GM11168 (cell line): ENCODE measurements around the gene STEAP1B.
"Not testable (repeated sequence)": the region's sequence is repeated elsewhere in the genome, so short reads cannot be mapped to it uniquely, and the experiment has no call there.

Experiments used
- in situ Hi-C: fragments of 300-500 bp; cut with MboI; formaldehyde crosslinking; loops from one replicate; pipeline ENCODE4 v1.12.0; 2022; ENCODE audit warnings: low sequenced_read_pairs; ENCODE audit not compliant: unreplicated experiment

Gene STEAP1B

DNA sequence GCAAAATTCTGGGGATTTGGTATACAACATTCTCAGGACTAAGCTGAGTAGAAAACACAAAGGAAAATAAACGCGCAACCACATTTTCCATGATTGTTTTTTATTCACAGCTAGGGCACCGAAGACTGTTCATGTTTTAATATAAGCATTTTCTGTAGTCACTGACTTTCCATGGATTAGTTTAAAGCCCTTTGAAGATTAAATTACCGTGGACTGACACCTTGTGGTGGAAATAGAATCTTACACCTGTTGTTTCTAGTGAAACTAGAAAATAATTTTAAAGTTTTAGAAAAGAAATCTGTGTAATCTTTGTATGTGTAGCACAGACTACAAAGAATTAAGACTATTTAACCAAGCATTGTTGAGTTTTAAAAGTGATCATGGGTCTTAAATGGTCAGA, 1.3 kb upstream of the STEAP1B start:
- in situ Hi-C loops, result not testable (repeated sequence)

DNA sequence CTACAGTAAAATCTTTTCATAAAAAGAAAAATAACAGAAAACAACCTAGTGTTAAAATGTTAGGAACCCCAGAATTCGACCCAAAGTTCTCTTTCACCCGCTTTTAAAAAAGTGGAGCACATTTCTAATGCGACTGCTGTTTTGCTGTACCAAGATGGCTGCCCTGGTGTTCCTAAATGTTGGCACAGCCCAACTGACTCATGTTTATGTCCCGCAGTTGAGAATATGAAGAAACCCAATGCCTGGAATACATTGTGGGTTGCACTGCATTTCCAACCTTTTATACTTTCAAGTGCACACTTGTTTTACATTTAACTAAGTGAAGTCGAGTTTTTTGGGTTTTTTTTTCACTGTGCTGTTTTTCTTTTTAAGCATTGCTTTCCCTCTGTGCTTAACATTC, 944 bp downstream of the STEAP1B start:
- in situ Hi-C loops, result no loop called here

DNA sequence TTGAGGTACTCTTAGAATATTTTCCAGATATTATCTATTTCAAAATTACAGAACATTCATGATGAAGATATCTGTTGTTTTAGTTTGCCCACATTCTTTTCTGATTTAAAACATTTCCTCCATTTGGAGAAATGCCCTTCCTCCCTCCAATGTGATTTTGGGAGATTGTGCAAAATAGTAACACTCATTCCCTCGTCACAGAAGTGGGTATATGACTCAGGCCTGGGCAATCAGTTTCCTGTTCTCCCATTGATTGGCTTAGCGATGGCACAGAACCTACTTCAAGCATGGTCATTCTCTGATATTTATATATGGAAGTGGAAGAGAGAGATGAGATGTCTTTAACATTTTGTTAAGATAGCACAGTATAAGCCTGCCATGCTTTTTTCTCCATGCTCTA, 3.1 kb downstream of the STEAP1B start:
- in situ Hi-C loops, result not testable (repeated sequence)

DNA sequence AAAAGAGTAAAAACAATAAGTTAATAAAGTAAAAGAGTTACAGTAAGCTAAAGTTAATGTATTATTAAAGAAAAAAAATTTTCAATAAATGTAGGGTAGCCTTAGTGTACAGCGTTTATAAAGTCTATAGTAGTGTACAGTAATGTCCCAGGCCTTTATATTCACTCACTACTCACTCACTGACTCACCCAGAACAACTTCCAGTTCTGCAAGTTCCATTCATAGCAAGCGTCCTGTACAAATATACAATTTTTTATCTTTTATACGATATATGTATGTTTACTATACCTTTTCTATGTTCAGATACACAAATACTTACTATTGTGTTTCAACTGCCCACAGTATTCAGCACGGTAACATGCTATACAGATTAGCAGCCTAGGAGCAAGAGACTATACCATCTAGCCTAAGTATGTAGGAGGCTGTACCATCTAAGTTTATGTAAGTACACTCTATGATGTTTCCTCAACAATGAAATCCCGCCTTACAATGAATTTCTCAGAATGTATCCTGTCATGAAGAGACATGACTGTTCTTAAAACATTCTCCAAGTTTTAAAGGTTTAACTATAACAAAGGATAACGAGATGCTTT, 3.6 kb downstream of the STEAP1B start:
- in situ Hi-C loops, result not testable (repeated sequence)

DNA sequence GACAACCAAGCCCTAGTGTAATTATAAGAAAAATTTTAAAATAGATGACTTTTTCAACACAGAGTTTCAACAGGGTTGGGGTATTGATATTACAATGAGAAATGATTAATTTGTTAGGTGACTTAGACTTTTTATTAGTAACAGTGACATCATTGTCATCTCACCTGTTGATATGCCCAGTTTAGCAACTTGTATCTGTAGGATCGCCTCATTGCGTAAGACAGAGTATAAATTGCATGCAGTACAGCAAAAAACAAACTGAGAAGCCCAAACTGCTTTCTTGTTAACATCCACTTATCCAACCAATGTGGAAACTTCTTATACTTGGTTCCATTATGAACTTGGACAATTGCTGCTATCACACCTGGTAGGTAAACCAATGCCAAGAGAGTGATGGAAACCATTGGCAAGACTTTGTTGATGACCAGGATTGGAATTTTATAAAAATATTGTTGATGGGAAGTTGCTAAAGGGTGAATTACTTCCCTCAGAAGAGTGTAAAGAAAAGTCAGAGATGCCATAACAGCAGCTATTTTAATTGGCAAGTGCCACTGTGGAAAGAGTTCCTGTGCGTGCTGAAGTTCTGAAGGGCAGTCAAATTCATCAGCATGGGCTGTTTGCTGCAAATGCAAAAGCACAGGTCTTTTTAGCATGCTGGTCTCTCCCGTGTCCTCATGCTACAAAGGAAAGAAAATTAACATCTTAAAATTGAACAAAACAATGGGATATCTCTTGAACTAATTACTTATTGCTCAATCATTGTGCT, 6.6 kb downstream of the STEAP1B start:
- in situ Hi-C loops, result not testable (repeated sequence)

DNA sequence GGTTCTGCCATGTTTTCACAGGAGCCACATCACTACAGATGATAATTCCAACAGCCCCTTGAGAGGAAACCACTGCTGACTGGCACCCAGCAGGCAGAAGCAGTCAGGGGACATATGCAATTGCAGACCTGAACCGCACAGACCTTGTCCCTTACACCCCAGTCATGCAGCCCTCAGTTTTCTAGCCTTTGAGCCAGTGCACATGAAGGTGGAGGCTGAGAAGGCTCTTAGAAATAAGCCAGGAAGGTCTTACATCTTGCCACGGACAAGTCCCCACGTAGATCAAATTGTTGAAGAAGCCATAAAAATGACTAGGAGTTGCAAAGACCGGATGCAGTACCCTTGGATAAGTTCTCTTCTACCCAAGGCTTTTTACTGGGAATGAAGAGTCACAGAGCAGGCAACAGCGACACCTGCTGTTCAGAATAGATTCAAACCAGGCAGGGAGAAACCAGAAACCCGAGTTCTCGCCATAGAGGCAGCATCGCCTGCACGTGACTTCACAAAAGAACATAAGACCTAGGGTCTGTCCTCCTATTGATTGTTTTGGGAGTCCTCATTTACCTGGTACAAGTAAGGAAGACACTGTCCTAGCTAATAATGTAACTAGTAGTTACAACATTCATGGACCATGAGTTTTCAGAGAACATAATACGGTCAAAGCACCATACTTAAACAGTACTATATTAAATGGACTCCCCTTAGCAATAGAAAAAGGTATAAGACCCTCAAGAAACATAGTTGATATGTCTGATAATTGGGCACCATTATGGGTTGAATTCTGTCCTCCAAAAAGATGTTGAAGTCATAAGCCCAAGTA, 11.1 kb downstream of the STEAP1B start:
- in situ Hi-C loops, result loop anchor here (5.0 kb wide), 1 partner anchor 382 kb away; no protein-coding TSS in a partner anchor

DNA sequence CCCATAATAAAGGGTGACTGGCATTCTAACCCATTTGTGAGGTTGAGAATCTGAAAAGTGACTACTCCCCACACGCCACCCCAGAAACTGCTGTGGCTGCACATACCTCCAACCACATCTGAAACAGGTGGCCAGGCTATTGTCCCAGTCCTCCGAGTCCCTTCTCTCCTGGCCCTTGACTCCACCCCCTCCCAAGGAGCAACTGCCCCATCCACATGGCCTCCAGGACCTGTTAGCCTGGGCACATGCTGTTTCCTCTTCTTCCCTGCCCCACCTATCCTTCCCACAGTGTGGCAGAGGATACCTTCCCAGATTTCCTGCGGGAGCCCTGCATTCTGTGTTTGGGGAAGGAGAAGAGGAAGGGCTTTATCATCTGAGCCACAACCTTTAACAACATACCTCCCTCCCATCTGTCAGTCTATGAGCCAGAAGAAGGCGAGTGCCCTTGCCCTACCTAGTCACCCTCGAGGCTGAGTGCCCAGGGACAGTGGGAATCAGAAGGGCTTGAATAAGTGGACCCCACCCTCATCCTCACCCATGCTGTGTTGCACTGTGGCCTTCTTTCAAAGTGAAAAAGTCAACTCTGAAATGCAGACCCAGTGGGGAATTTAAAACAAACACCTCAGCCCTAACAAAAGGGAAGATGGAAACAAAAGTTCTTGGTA, 11.9 kb downstream of the STEAP1B start:
- in situ Hi-C loops, result loop anchor here (5.0 kb wide), 1 partner anchor 381 kb away; no protein-coding TSS in a partner anchor

DNA sequence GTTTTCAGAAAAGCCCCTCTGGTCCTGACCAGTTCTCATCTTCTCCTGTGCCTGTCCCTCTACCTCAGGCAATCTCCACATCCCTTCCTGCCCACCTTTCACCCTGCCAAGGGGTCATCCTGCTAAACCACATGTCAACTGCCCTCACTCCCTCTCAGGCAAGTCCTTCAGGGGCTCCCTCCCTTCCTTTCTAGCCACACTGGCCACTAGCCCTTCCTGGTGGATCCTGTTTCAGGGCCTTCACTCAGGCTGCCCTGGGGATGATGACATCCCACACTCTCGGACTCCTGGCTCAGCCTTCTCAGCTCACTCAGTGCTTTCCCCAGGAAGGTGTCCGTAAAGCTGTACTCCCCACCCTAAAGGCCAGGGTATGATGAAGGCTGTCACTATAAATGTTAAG, 13.4 kb downstream of the STEAP1B start:
- in situ Hi-C loops, result loop anchor here (5.0 kb wide), 1 partner anchor 379 kb away; no protein-coding TSS in a partner anchor

DNA sequence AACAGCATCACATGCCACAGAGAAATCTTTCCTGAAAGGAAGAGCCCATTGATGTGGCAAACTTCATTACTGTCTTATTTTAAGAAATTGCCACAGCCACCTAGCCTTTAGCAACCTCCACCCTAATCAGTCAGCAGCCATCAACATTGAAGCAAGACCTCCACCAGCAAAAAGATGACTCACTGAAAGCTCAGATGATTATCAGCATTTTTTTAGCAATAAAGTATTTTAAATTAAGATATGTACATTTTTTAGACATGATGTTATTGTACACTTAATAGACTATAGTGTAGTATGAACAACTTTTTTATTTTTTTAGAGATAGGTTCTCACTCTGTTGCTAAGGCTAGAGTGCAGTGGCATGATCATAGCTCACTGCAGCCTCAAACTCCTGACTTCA, 14.8 kb downstream of the STEAP1B start:
- in situ Hi-C loops, result loop anchor here (5.0 kb wide), 1 partner anchor 378 kb away; no protein-coding TSS in a partner anchor

DNA sequence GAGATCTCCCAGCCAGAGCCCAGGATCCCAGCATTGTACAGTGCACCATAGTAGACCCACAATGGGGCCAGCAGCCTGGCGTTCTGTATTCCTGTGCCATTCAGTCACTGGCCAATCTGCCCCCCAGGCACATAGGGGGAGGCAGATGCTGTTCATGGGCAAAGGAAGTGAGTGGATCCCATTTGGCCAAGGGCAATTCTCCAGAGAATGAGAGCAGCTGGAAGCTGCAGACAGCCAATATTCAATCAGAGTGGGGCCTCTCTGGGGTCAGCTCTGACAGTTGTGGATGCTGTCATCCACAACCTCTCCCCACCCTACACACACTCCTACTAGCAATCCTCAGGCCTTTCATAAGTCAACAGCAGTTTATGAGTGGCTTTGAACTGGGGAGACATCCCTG, 17.5 kb downstream of the STEAP1B start:
- in situ Hi-C loops, result no loop called here

DNA sequence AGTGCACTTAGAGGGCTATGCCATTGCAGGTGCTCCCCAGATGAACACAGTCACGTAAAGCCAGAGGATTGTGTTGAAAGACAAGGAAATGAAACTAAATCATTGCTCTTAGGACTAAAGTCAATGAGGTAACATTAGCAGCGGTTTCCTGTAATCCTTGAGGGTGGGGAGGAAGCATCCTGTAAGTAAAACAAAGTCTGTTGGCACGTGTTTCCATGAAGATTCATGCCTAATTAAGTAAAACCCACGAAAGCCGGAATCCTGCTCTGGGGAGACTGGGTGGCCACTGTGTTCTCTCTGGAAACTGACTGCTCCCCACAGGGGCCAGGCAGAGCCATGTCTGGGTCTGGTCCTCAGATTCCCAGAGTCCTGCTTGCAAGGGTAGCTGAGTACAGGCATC, 18.3 kb downstream of the STEAP1B start:
- in situ Hi-C loops, result no loop called here

DNA sequence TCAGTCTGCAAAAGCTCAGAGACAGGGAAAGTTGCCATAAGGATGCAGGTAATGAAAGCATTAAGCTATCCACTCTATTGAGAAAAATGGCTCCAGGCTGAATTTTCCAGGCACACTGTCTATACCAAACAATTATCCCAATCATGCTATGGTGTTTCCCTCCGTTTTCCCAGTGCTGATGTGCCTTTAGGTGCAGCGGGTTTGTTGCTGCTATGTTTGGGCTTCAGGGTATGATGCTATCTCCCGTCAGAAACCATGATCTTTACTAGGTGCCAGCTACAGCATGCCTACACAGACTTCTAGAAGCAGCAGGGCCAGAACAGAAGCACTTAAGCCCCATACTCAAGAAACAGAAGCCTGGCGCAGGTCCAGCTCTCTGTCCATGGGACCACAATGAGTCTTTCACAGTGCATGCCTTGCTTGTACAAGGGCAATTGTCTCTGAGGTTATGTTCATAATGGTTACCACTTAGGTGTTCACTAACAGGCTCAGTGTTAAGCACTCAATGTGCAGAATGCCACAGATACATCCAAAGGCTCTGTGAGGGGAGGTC, 19.4 kb downstream of the STEAP1B start:
- in situ Hi-C loops, result no loop called here

DNA sequence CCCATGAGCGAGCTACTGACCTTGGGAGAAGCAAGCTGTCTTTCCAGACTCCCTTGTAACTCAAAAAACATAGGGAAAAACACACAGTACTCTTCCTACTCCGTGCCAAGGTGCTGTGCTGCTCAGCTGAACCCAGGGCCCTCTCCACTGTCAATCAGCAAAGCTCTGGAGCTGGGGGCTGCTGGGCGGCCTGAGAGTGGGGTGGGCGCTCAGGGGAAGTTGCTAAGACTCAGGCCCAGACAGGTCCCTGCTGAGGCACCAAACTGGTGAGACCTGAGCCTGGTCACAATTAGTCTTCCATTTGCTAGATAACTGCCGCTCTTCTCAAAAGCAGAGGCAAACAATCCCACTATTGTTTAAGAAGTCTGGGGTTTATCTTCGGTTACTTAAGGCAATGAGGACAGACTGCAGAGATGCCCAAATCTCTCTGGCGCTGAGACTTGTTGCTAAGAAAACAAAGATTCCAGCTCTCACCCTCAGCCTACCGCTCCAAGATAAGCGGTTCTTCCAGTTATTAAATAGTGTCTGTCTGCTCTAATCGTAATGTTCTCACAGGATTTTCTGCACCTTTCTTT, 22.0 kb downstream of the STEAP1B start:
- in situ Hi-C loops, result no loop called here

DNA sequence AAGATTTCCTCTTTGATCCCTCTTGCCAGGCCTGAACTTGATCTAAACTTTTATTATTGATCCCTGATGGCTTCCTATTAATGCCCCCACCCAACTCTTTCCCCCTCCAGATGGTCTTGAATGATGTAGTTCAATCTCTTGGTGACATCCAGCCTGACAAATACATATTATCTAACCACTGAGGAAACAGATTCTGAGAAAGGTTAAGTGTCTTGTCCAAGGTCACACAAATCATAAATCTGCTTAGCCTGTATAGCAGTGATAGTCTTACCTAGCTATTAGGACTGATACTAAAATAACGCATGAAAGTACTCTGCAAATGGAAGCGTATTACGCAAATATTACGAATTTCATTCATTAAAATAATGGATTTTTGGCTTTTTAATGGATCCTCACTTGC, 22.7 kb downstream of the STEAP1B start:
- in situ Hi-C loops, result no loop called here

DNA sequence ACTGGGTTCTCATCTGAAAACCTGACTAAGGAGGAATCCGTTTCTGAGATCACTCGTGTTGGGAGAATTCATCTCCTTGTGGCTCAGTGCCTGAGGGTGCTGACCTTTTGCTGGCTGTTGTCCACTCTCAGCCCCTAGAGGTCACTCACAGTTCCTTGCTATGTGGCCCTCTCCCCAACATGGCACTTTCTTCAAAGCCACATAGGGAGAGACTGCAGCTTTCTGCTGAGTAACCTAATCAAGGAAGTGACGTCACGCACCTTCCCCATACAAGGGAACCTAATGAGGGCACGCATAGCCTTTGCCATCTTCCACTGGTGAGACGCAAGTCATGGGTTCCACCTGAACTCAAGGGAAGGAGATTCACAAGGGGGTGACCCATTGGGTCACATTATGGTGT, 23.2 kb downstream of the STEAP1B start:
- in situ Hi-C loops, result no loop called here

DNA sequence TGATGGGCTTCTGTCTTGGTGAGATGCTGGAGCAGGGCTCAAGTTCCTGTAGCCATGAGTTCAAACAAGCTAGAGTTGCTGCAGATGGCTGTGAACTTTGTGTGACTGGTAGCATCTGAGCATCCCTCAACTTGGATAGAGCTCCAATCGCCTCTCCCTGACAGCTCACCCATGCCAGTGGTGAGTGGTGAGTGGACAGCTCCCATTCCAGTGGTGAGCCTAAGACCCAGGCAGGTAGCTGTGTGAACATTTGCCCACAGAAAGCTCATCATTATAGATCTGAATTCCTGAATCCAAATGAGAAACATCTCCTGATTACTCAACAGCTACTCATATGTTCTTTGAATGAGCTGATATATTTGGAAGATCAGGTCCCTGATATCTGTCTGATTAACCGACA, 25.3 kb downstream of the STEAP1B start:
- in situ Hi-C loops, result no loop called here

DNA sequence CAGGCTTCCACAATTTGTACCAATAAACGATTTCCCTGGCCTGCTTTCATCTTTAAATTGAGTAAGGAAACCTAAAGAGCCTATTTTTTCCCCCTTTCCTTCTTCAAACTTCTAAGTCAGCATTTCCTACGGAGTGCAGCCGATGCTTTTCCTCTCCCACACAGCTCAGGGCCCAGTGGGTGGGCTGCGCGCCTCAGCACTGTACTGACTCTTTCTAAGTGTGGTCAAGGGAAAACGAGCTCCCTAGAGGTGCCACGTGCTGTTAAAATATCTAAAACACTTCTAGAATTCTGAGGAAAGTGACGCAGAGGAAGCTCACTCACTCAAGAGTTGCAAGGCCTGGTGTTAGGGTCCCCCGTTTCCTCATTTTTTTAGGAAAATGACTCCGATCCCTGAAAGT, 29.0 kb downstream of the STEAP1B start:
- in situ Hi-C loops, result no loop called here

DNA sequence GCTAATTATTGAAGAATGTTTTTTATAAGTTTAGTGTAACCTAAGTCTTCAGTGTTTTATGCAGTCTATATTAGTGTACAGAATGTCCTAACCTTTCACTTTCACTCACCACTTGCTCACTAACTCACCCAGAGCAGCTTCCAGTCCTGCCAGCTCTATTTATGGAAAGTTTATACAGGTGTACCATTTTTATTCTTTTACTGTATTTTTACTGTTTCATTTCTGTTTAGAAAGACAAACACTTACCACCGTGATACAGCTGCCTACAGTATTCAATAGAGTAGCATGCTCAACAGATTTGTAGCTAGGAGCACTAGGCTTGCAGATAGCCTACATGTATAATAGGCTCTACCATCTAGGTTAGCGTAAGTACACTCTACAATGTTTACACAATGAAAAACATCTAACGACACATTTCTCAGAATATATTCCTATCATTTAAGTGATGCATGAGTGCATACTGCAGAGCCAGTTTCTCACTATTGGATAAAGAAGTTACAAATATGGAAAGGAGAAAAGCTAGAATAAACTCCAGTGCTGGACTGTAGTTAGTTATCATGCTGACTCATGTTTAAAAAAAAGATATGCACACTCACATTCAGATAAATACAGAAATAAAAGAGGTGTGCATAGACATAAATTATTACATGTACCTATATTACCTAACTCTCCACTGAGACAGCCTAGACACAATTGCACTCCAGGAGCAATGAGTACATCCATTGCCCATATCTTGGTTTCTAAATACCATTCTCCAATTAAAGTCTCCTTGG, 30.4 kb downstream of the STEAP1B start:
- in situ Hi-C loops, result no loop called here

DNA sequence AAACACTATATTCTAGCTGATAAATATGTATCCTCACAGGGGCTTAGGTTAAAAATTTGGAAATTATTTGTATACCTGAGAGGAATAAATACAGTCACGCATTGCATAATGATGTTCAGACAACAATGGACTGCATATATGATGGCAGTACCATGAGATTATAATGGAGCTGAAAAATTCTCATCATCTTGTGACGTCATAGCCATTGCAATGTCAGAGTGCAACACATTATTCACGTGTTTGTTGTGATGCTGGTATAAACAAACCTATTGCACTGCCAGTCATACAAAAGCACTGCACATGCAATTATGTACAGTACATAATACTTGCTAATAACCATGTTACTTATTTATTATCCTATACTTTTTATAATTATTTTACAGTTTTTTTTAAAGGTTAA, 31.4 kb downstream of the STEAP1B start:
- in situ Hi-C loops, result no loop called here
